NB4 (cell line): ENCODE data around the gene RERE.

Experiments
- DNase-seq: peaks from one replicate; pipeline ENCODE4 v3.0.0; 2010; ENCODE audit warnings: low read depth
- H3K4me3 ChIP-seq: one replicate; pipeline ENCODE4 v1.5.1; 2011; ENCODE audit warnings: mild to moderate bottlenecking, low read depth, low read length, moderate library complexity
- CTCF ChIP-seq: IDR thresholded peaks from one replicate; pipeline ENCODE4 v1.5.1; 2012; ENCODE audit warnings: low read depth, low read length
- MAX ChIP-seq: IDR thresholded peaks from 2 replicates; pipeline ENCODE4 v1.6.1; 2011; ENCODE audit warnings: low read depth, low read length
- MYC ChIP-seq: IDR thresholded peaks from 2 replicates; pipeline ENCODE4 v1.6.1; 2011; ENCODE audit warnings: low read depth, low read length
- POLR2A ChIP-seq: IDR thresholded peaks from 2 replicates; pipeline ENCODE4 v1.6.1; 2011; ENCODE audit warnings: mild to moderate bottlenecking; ENCODE audit not compliant: insufficient read length; ENCODE audit errors: extremely low read depth

Gene RERE

GRCh38 chr1:8646996-8647395 lies 170.4 kb downstream of the RERE start:
- no peak for TF ChIP-seq MYC
- TF ChIP-seq POLR2A, result no peak
- TF ChIP-seq CTCF, result no peak
- no peak for TF ChIP-seq MAX
- no peak overlapping the region for H3K4me3 ChIP-seq
- no peak for DNase-seq

GRCh38 chr1:8646189-8646588 lies 171.3 kb downstream of the RERE start:
- no peak for DNase-seq

GRCh38 chr1:8643542-8644536 lies 173.6 kb downstream of the RERE start:
- TF ChIP-seq POLR2A (no peak), MYC (no peak), CTCF (no peak), MAX (no peak)
- no peak overlapping the region for H3K4me3 ChIP-seq
- no peak for DNase-seq

More at GRCh38 chr1:8646189-8646588, 171.3 kb downstream of the RERE start:
- TF ChIP-seq MAX (no peak), POLR2A (no peak), MYC (no peak), CTCF (no peak)
- H3K4me3 ChIP-seq, result no peak overlapping the region

- no peak for DNase-seq
- no peak overlapping the region for H3K4me3 ChIP-seq
- TF ChIP-seq MAX (no peak), POLR2A (no peak), CTCF (no peak), MYC (no peak)
These were observed 175.3 kb downstream of the RERE start for GRCh38 chr1:8642114-8642513.

- TF ChIP-seq CTCF (no peak), MYC (no peak), MAX (no peak), POLR2A (no peak)
- DNase-seq, result no peak
- H3K4me3 ChIP-seq, result no peak overlapping the region
These were observed 176.0 kb downstream of the RERE start for GRCh38 chr1:8641377-8641997.
